Fibroblast of skin of left quadriceps (primary cell): ENCODE data around the gene ACVRL1.
A peak's percentile ranks its signal among the peaks of the same experiment; 100 is the strongest.

Experiments used
- DNase-seq, 2 experiments: peaks; one replicate each; pipeline ENCODE4 v3.0.0-alpha.2; 2013; ENCODE audit warnings: low read depth in 2 of 2

The ACVRL1 gene

GRCh38 chr12:51915951-51916350 is 8.6 kb downstream of the ACVRL1 start:
- no peak for DNase-seq

- no peak for DNase-seq
These were observed 9.8 kb downstream of the ACVRL1 start for GRCh38 chr12:51917041-51917590.

GRCh38 chr12:51917746-51918453 is 10.6 kb downstream of the ACVRL1 start:
- DNase-seq: no peak

- no peak for DNase-seq
These were observed 12.7 kb downstream of the ACVRL1 start for GRCh38 chr12:51920046-51920445.

- DNase-seq: no peak
These were observed 13.9 kb downstream of the ACVRL1 start for GRCh38 chr12:51921017-51921725.

- DNase-seq: no peak
These were observed 14.8 kb downstream of the ACVRL1 start for GRCh38 chr12:51922146-51922545.

GRCh38 chr12:51922762-51923505 is 15.6 kb downstream of the ACVRL1 start:
- DNase-seq: peak; percentile 48 to 51

GRCh38 chr12:51923506-51924365 is 16.4 kb downstream of the ACVRL1 start:
- DNase-seq: no peak

GRCh38 chr12:51924551-51925319 is 17.4 kb downstream of the ACVRL1 start:
- no peak for DNase-seq

GRCh38 chr12:51925346-51926063 is 18.2 kb downstream of the ACVRL1 start:
- DNase-seq: no peak

GRCh38 chr12:51926064-51926632 is 18.8 kb downstream of the ACVRL1 start:
- no peak for DNase-seq

- no peak for DNase-seq
These were observed 19.4 kb downstream of the ACVRL1 start for GRCh38 chr12:51926718-51927117.

GRCh38 chr12:51932218-51933076 is 25.1 kb downstream of the ACVRL1 start:
- no peak for DNase-seq

GRCh38 chr12:51934080-51934479 is 26.8 kb downstream of the ACVRL1 start:
- no peak for DNase-seq

- no peak for DNase-seq
These were observed 30.6 kb downstream of the ACVRL1 start for GRCh38 chr12:51937926-51938325.

- no peak for DNase-seq
These were observed 31.4 kb downstream of the ACVRL1 start for GRCh38 chr12:51938726-51939125.

GRCh38 chr12:51941011-51941581 is 33.8 kb downstream of the ACVRL1 start:
- DNase-seq: peak in 1 of 2 experiments; percentile 14

GRCh38 chr12:51941604-51942003 is 34.3 kb downstream of the ACVRL1 start:
- no peak for DNase-seq
